HepG2 (cell line): ENCODE results near the gene DQX1. TPM values are rescaled to one million over a fixed set of nuclear protein-coding genes. Genes with fewer than 3 reads are reported as not detected.

Experiments used
- DDIT3 ChIP-seq: sonication (generic); formaldehyde crosslinking; IDR thresholded peaks from 2 replicates; pipeline ENCODE4 v1.4.0; 2020; ENCODE audit warnings: mild to moderate bottlenecking, missing genetic modification reagents
- FUBP1 ChIP-seq: sonication (generic); formaldehyde crosslinking; IDR thresholded peaks from 2 replicates; pipeline ENCODE4 v1.5.1; 2020; ENCODE audit warnings: missing genetic modification reagents, mild to moderate bottlenecking, borderline replicate concordance
- GZF1 ChIP-seq: sonication (generic); formaldehyde crosslinking; IDR thresholded peaks from 2 replicates; pipeline ENCODE4 v1.5.1; 2020; ENCODE audit warnings: mild to moderate bottlenecking, missing genetic modification reagents
- HNRNPH1 ChIP-seq: fragments of 200-400 bp; formaldehyde crosslinking; optimal IDR thresholded peaks from 2 replicates; pipeline ENCODE3; 2017; ENCODE audit warnings: mild to moderate bottlenecking, low read depth, low read length
- HOMEZ ChIP-seq: IDR thresholded peaks from 2 replicates; pipeline ENCODE4 v1.6.1; 2016; ENCODE audit warnings: low read depth
- KDM1A ChIP-seq: IDR thresholded peaks from 2 replicates; pipeline ENCODE4 v1.6.1; 2016; ENCODE audit warnings: missing compliant biosample characterization
- KLF15 ChIP-seq: sonication (generic); formaldehyde crosslinking; IDR thresholded peaks from 2 replicates; pipeline ENCODE4 v1.8.1; 2023; ENCODE audit warnings: borderline replicate concordance, mild to moderate bottlenecking, inconsistent platforms, missing genetic modification reagents, mixed read lengths
- MTA1 ChIP-seq: sonication (generic); formaldehyde crosslinking; IDR thresholded peaks from 2 replicates; pipeline ENCODE4 v1.4.0; 2020; ENCODE audit warnings: missing genetic modification reagents, mild to moderate bottlenecking, borderline replicate concordance
- PAWR ChIP-seq: sonication (generic); formaldehyde crosslinking; IDR thresholded peaks from 2 replicates; pipeline ENCODE4 v1.4.0; 2020; ENCODE audit warnings: missing genetic modification reagents, mild to moderate bottlenecking, borderline replicate concordance
- PHB2 ChIP-seq: fragments of 450-650 bp; IDR thresholded peaks from 2 replicates; pipeline ENCODE4 v1.6.1; 2018; ENCODE audit not compliant: partially characterized antibody
- RFXANK ChIP-seq: IDR thresholded peaks from 2 replicates; pipeline ENCODE4 v1.6.1; 2016
- SAP130 ChIP-seq: IDR thresholded peaks from 2 replicates; pipeline ENCODE4 v1.6.1; 2016; ENCODE audit warnings: low read depth
- SMC3 ChIP-seq: IDR thresholded peaks from 2 replicates; pipeline ENCODE4 v1.6.1; 2011; ENCODE audit warnings: low read length, improper control_type of control experiment
- TCF12 ChIP-seq, 2 experiments: fragments of 450-650 bp in 1 of 2; sonication (generic) in 1 of 2; formaldehyde crosslinking in 1 of 2; IDR thresholded peaks; 2 replicates each; pipeline versions ENCODE4 v1.6.1 to v1.8.0; 2017 to 2022; ENCODE audit warnings: antibody characterized with exemption in 1 of 2, mild to moderate bottlenecking in 1 of 2, missing genetic modification reagents in 1 of 2, moderate library complexity in 1 of 2
- TFDP2 ChIP-seq: sonication (generic); formaldehyde crosslinking; IDR thresholded peaks from 2 replicates; pipeline ENCODE4 v1.4.0; 2020; ENCODE audit warnings: missing genetic modification reagents
- U2AF2 ChIP-seq: fragments of 200-400 bp; formaldehyde crosslinking; IDR thresholded peaks from 2 replicates; pipeline ENCODE4 v1.6.1; 2017; ENCODE audit warnings: low read depth, mild to moderate bottlenecking, low read length
- WIZ ChIP-seq: sonication (generic); formaldehyde crosslinking; IDR thresholded peaks from 2 replicates; pipeline ENCODE4 v1.5.1; 2020; ENCODE audit warnings: mild to moderate bottlenecking, missing genetic modification reagents
- ZNF253 ChIP-seq: sonication (generic); formaldehyde crosslinking; IDR thresholded peaks from 2 replicates; pipeline ENCODE4 v1.8.0; 2022; ENCODE audit warnings: mild to moderate bottlenecking, missing genetic modification reagents, borderline replicate concordance
- ZNF354B ChIP-seq: sonication (generic); formaldehyde crosslinking; IDR thresholded peaks from 2 replicates; pipeline ENCODE4 v1.8.0; 2022; ENCODE audit warnings: mild to moderate bottlenecking, missing genetic modification reagents
- ZNF7 ChIP-seq: IDR thresholded peaks from 2 replicates; pipeline ENCODE4 v1.6.1; 2016; ENCODE audit warnings: missing biosample characterization, missing genetic modification reagents
- ZNF770 ChIP-seq: sonication (generic); formaldehyde crosslinking; IDR thresholded peaks from 2 replicates; pipeline ENCODE4 v1.5.0; 2020; ENCODE audit warnings: mild to moderate bottlenecking, missing genetic modification reagents
- ZSCAN12 ChIP-seq: sonication (generic); formaldehyde crosslinking; IDR thresholded peaks from 2 replicates; pipeline ENCODE4 v1.9.0; 2021; ENCODE audit warnings: mild to moderate bottlenecking, missing genetic modification reagents
- ZSCAN25 ChIP-seq: sonication (generic); formaldehyde crosslinking; IDR thresholded peaks from 2 replicates; pipeline ENCODE4 v1.8.0; 2022; ENCODE audit warnings: mild to moderate bottlenecking, missing genetic modification reagents
- polyA plus RNA-seq, 8 experiments: library from polyadenylated mRNA; depleted of rRNA in 3 of 8; stranded (reverse) in 7 of 8; unstranded in 1 of 8; fragments of >200 nt; fragmentation: Illumina TruSeq in 4 of 8; extraction: Trizol in 4 of 8; gene quantifications; 2 replicates each; pipeline versions ENCODE4 v1.2.1 to v1.2.3, GENCODE V29; 2011 to 2016; ENCODE audit warnings: low read depth in 4 of 8, missing spikeins in 1 of 8, mixed read lengths in 1 of 8; ENCODE audit not compliant: insufficient read depth in 1 of 8
- total RNA-seq, 5 experiments: library from RNA; depleted of rRNA; stranded (reverse); fragments of >200 nt; fragmentation: Illumina TruSeq; extraction: Trizol; gene quantifications; 2 replicates each; pipeline ENCODE4 v1.2.3, GENCODE V29; 2016; ENCODE audit warnings: low read depth in 1 of 5

Gene DQX1
- total and polyA plus RNA-seq, 2 of the 13 experiments (the other 11 are each of a cell fraction or from before 2014, with no cell fraction given): 27.6 to 89.8 TPM

GRCh38 chr2:74488643-74489481, 37.2 kb downstream of the DQX1 start (continued):
- peak; percentile 79; the same call in 1 of the 2 replicates for TF ChIP-seq FUBP1 (CRISPR knock-in tag)
- TF ChIP-seq TCF12 (IDR thresholded peaks at IDR 0.05): no peak
- TF ChIP-seq TCF12 (CRISPR knock-in tag; IDR thresholded peaks at IDR 0.05): peak; percentile 59; the same call in 1 of the 2 replicates
- no peak for TF ChIP-seq DDIT3
- TF ChIP-seq WIZ (CRISPR knock-in tag): 0 out of 2 replicates have a peak, but pooled peaks have one; percentile 84
- peak; percentile 33; the same call in 1 of the 2 replicates for TF ChIP-seq SMC3
- TF ChIP-seq KDM1A (CRISPR knock-in tag): 0 out of 2 replicates have a peak, but pooled peaks have one; percentile 50
- TF ChIP-seq RFXANK (CRISPR knock-in tag): no peak
- no peak for TF ChIP-seq HNRNPH1
- peak; percentile 81 for TF ChIP-seq MTA1 (CRISPR knock-in tag)
- peak; percentile 79 for TF ChIP-seq ZSCAN25 (CRISPR knock-in tag)
- no peak for TF ChIP-seq ZSCAN12
- TF ChIP-seq PAWR (CRISPR knock-in tag): no peak
- TF ChIP-seq TFDP2: peak; percentile 37; the same call in 1 of the 2 replicates
- TF ChIP-seq ZNF770: peak; percentile 88; the same call in 1 of the 2 replicates
- 0 out of 2 replicates have a peak, but pooled peaks have one; percentile 33 for TF ChIP-seq ZNF354B (CRISPR knock-in tag)
- 0 out of 2 replicates have a peak, but pooled peaks have one; percentile 53 for TF ChIP-seq HOMEZ (CRISPR knock-in tag)
- no peak for TF ChIP-seq PHB2
- no peak for TF ChIP-seq KLF15 (CRISPR knock-in tag)
- TF ChIP-seq ZNF7 (CRISPR knock-in tag): no peak
- 0 out of 2 replicates have a peak, but pooled peaks have one; percentile 20 for TF ChIP-seq GZF1 (CRISPR knock-in tag)
- TF ChIP-seq SAP130 (CRISPR knock-in tag): peak; percentile 62
- TF ChIP-seq ZNF253: no peak
- no peak for TF ChIP-seq U2AF2
